PC-3 (cell line): ENCODE results near the gene ANGPTL4. TPM values are rescaled to one million over a fixed set of nuclear protein-coding genes. Genes with fewer than 3 reads are reported as not detected.
A peak's percentile ranks its signal among the peaks of the same experiment; 100 is the strongest.
"Not testable (repeated sequence)": the region's sequence is repeated elsewhere in the genome, so short reads cannot be mapped to it uniquely, and the experiment has no call there.

Source experiments
- ATAC-seq: fragments of 200-7000 bp; cut with Tn5 transposase; 2 replicates; pipeline ENCODE4 v1.9.1; 2020; ENCODE audit warnings: mild to moderate bottlenecking, moderate library complexity
- BruUV-seq: library from RNA; stranded (reverse); fragments of 400-500 nt; replicated peaks from 2 replicates; lab custom pipeline; 2021; lab: Mats Ljungman, UMichigan
- CTCF ChIA-PET: fragments of 300-600 bp; sonication (Branson Sonifier 250); formaldehyde crosslinking; loops from one replicate; lab custom pipeline; 2022; ENCODE audit warnings: antibody characterized with exemption; lab: Charles Lee
- POLR2A ChIA-PET: fragments of 300-600 bp; sonication (Branson Sonifier 250); formaldehyde crosslinking; loops from one replicate; lab custom pipeline; 2022; ENCODE audit warnings: antibody characterized with exemption; ENCODE audit not compliant: unreplicated experiment; lab: Charles Lee
- DNase-seq: peaks from one replicate; pipeline ENCODE4 v3.0.0-alpha.2; 2015
- H2AFZ ChIP-seq: fragments of 300-600 bp; sonication (generic); 2 replicates; pipeline ENCODE4 v1.6.0; 2016; ENCODE audit warnings: antibody characterized with exemption, low read length
- H3F3A ChIP-seq: fragments of 300-600 bp; sonication (generic); one replicate; pipeline ENCODE4 v1.6.0; 2017; ENCODE audit warnings: antibody characterized with exemption, low read length, control low read depth, mild to moderate bottlenecking; ENCODE audit not compliant: unreplicated experiment
- H3K27ac ChIP-seq: fragments of 300-600 bp; sonication (generic); 2 replicates; pipeline ENCODE4 v1.5.1; 2016; ENCODE audit warnings: mild to moderate bottlenecking, low read length
- H3K27me3 ChIP-seq: fragments of 300-600 bp; sonication (generic); 2 replicates; pipeline ENCODE4 v1.6.1; 2016; ENCODE audit warnings: low read length, mixed read lengths
- H3K36me3 ChIP-seq: fragments of 300-600 bp; sonication (generic); 2 replicates; pipeline ENCODE4 v1.6.1; 2016; ENCODE audit warnings: low read depth, mixed run types, low read length, mixed read lengths
- H3K4me1 ChIP-seq: fragments of 300-600 bp; sonication (generic); 2 replicates; pipeline ENCODE4 v1.5.1; 2016; ENCODE audit warnings: low read length; ENCODE audit not compliant: insufficient read depth
- H3K4me2 ChIP-seq: fragments of 300-600 bp; sonication (generic); 2 replicates; pipeline ENCODE4 v1.6.0; 2016; ENCODE audit warnings: low read length
- H3K4me3 ChIP-seq: fragments of 300-600 bp; sonication (generic); 2 replicates; pipeline ENCODE4 v1.5.1; 2016; ENCODE audit warnings: mild to moderate bottlenecking, low read length, mixed read lengths
- H3K79me2 ChIP-seq: fragments of 300-600 bp; sonication (generic); 2 replicates; pipeline ENCODE4 v1.6.1; 2017; ENCODE audit warnings: low read length, mixed read lengths
- H3K9ac ChIP-seq: fragments of 300-600 bp; sonication (generic); 2 replicates; pipeline ENCODE4 v1.6.0; 2016; ENCODE audit warnings: mild to moderate bottlenecking, low read length
- H3K9me2 ChIP-seq: fragments of 300-600 bp; sonication (generic); replicated peaks from 2 replicates; pipeline ENCODE4 v1.6.1; 2016; ENCODE audit warnings: mixed run types, low read length, mixed read lengths
- H3K9me3 ChIP-seq: fragments of 300-600 bp; sonication (generic); 2 replicates; pipeline ENCODE4 v1.6.1; 2016; ENCODE audit warnings: low read length, mixed read lengths
- H4K20me1 ChIP-seq: fragments of 300-600 bp; sonication (generic); 2 replicates; pipeline ENCODE4 v1.6.1; 2016; ENCODE audit warnings: low read length, mixed read lengths
- CTCF ChIP-seq: fragments of 300-600 bp; sonication (generic); conservative IDR thresholded peaks from 2 replicates; pipeline ENCODE4 v1.5.1; 2017; ENCODE audit warnings: antibody characterized with exemption, low read depth, mild to moderate bottlenecking, low read length
- EZH2 ChIP-seq: fragments of 300-600 bp; sonication (generic); IDR thresholded peaks from one replicate; pipeline ENCODE4 v1.6.1; 2017; ENCODE audit warnings: antibody characterized with exemption, mild to moderate bottlenecking, low read length; ENCODE audit not compliant: unreplicated experiment
- EZH2phosphoT487 ChIP-seq: fragments of 300-600 bp; sonication (generic); IDR thresholded peaks from 2 replicates; pipeline ENCODE4 v1.6.1; 2018; ENCODE audit warnings: mild to moderate bottlenecking, antibody characterized with exemption, low read length, borderline replicate concordance
- intact Hi-C: fragments of 100-400 bp; cut with micrococcal nuclease; formaldehyde crosslinking; loops from 2 replicates; pipeline ENCODE4 v1.9.0; 2023
- total RNA-seq: library from RNA; depleted of rRNA; stranded (reverse); fragments of >200 nt; gene quantifications from 2 replicates; pipeline ENCODE4 v1.2.3, GENCODE V29; 2014

The ANGPTL4 gene
- total RNA-seq, 1 experiment from 2014 or later, result 6.7 TPM

GRCh38 chr19:8403098-8403819 lies 39.3 kb downstream of the ANGPTL4 start:
- Histone ChIP-seq H3K27me3 (no peaks in the 10 kb centered on the region), H3K4me1 (no peaks in the 10 kb centered on the region), H3K9me3 (no peaks in the 10 kb centered on the region), H3F3A (no peaks in the 10 kb centered on the region), H3K27ac (no peak overlapping the region), H2AFZ (no peak overlapping the region), H3K36me3 (peaks cover 19% of the 10 kb centered on the region), H3K9me2 (no peaks in the 10 kb centered on the region), H3K79me2 (peaks cover 3% of the 10 kb centered on the region; the same call in 1 of the 2 replicates), H3K4me2 (no peak overlapping the region), H4K20me1 (peaks cover 1% of the 10 kb centered on the region; the same call in 1 of the 2 replicates), H3K4me3 (no peak overlapping the region), H3K9ac (no peak overlapping the region)
- ATAC-seq, result no peak
- ChIA-PET CTCF (no interaction called here), POLR2A (no interaction called here)
- no peak for DNase-seq
- no peak for TF ChIP-seq CTCF
- no peak for TF ChIP-seq EZH2phosphoT487
- TF ChIP-seq EZH2, result no peak
- intact Hi-C loops, result no loop called here
- no TSS peak for BruUV-seq

DNA sequence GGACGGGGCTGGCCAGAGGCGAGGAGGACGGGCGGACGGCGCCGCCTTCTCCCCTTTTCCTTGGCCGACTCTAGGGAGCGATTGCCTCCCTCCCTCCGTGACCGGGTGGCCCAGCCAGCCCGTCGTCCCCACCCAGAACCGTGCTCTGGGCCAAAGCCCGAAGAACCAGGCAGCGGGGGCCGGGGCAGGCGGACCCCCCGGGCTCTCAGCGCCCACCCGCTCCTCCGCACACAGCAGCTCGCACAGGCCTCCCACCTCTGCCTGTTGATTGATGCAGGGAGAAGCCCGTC lies 39.8 kb downstream of the ANGPTL4 start:
- ATAC-seq (no peak), DNase-seq (no peak)
- H3K4me1 ChIP-seq, result no peaks in the 10 kb centered on the region
- H3K27ac ChIP-seq, result no peak overlapping the region
- H3K9me2 ChIP-seq, result no peaks in the 10 kb centered on the region
- ChIA-PET CTCF (no interaction called here), POLR2A (no interaction called here)
- H4K20me1 ChIP-seq, result no peaks in the 10 kb centered on the region
- H3K9ac ChIP-seq, result no peak overlapping the region
- no peaks in the 10 kb centered on the region for H3F3A ChIP-seq
- H3K27me3 ChIP-seq, result no peaks in the 10 kb centered on the region
- H3K79me2 ChIP-seq, result no peaks in the 10 kb centered on the region
- no peak overlapping the region for H3K4me3 ChIP-seq
- TF ChIP-seq EZH2phosphoT487, result no peak
- no peak for TF ChIP-seq CTCF
- TF ChIP-seq EZH2, result no peak
- no peak overlapping the region for H3K4me2 ChIP-seq
- intact Hi-C loops, result no loop called here
- no peak overlapping the region for H2AFZ ChIP-seq
- H3K9me3 ChIP-seq, result no peaks in the 10 kb centered on the region
- H3K36me3 ChIP-seq, result peaks cover 19% of the 10 kb centered on the region
- BruUV-seq, result TSS peak; percentile 47

GRCh38 chr19:8404391-8405151 lies 40.6 kb downstream of the ANGPTL4 start:
- no peak overlapping the region for H3K4me3 ChIP-seq
- H4K20me1 ChIP-seq, result no peaks in the 10 kb centered on the region
- no peak for DNase-seq
- H2AFZ ChIP-seq, result no peak overlapping the region
- no peak overlapping the region for H3K9ac ChIP-seq
- ChIA-PET CTCF (interaction anchor here (0.5 kb wide), 1 partner anchor 203 kb away, joined by 6 read pairs; no protein-coding TSS in a partner anchor), POLR2A (no interaction called here)
- no peaks in the 10 kb centered on the region for H3K9me2 ChIP-seq
- no peak for ATAC-seq
- TF ChIP-seq CTCF (no peak), EZH2 (no peak), EZH2phosphoT487 (no peak)
- intact Hi-C loops, result no loop called here
- no peak overlapping the region for H3K27ac ChIP-seq
- no peaks in the 10 kb centered on the region for H3K79me2 ChIP-seq
- no peaks in the 10 kb centered on the region for H3K4me1 ChIP-seq
- BruUV-seq, result no TSS peak
- no peaks in the 10 kb centered on the region for H3K9me3 ChIP-seq
- no peak overlapping the region for H3K4me2 ChIP-seq
- no peaks in the 10 kb centered on the region for H3F3A ChIP-seq
- H3K27me3 ChIP-seq, result no peaks in the 10 kb centered on the region
- peaks cover 16% of the 10 kb centered on the region for H3K36me3 ChIP-seq

- DNase-seq, H3K4me1 ChIP-seq, H3K79me2 ChIP-seq, H3K36me3 ChIP-seq, ATAC-seq, H3K27ac ChIP-seq, H3K4me3 ChIP-seq, POLR2A ChIA-PET, H3K9me2 ChIP-seq, H4K20me1 ChIP-seq, H3K27me3 ChIP-seq, H3K9ac ChIP-seq, BruUV-seq, H3F3A ChIP-seq, H3K9me3 ChIP-seq, H2AFZ ChIP-seq, H3K4me2 ChIP-seq: not testable (repeated sequence)
- intact Hi-C loops, result loop anchor here (5.0 kb wide), 2 partner anchors 47 to 172 kb away; no protein-coding TSS in a partner anchor
- CTCF ChIA-PET, result interaction anchor here (1.3 kb wide), 1 partner anchor 57 kb away, joined by 8 read pairs; no protein-coding TSS in a partner anchor
Observed at GRCh38 chr19:8410718-8411117, 46.8 kb downstream of the ANGPTL4 start.
